ENCODE results near the gene CUBN. TPM values are rescaled to one million over a fixed set of nuclear protein-coding genes. Genes with fewer than 3 reads are reported as not detected.

CUBN gene
- total and polyA plus RNA-seq, 9 of the 15 experiments (the other 6 are each of a cell fraction or from before 2014, with no cell fraction given) = 0.04 to 0.33 (median 0.09) TPM

- no peaks in the 10 kb centered on the region for H3K79me2 ChIP-seq (ENCODE audit: control insufficient read depth, insufficient read depth, low read length)
- H3K4me1 ChIP-seq (replicated peaks in 1 of 2; ENCODE audit: control insufficient read depth in 2 of 2, insufficient read depth in 2 of 2, low read length in 2 of 2) = 0 out of 5 replicates have a peak, but pooled peaks cover 0 to 3% of the 10 kb centered on the region in 2 experiments
- in situ Hi-C loops (cut with MboI) = no loop called here
- DNase-seq (ENCODE audit: extremely low read depth in 1 of 4, low spot score in 3 of 4) = no peak
- POLR2A ChIA-PET = interaction anchor here (1.2 to 1.4 kb wide), 2 partner anchors 13 to 70 kb away, joined by 3 to 5 read pairs; no protein-coding TSS in a partner anchor
- H3K4me3 ChIP-seq = no peak overlapping the region
- H3K9ac ChIP-seq (ENCODE audit: insufficient read depth in 1 of 2, low read depth in 2 of 2, low read length in 2 of 2) = no peak overlapping the region
- H3K27ac ChIP-seq (ENCODE audit: extremely low read depth, low read depth, low read length) = no peak overlapping the region
- CTCF ChIA-PET (ENCODE audit: low intra/inter-chr PET ratio) = no interaction called here
- no peak overlapping the region for H3K4me2 ChIP-seq (ENCODE audit: insufficient read depth, low read length)
- H3K9me3 ChIP-seq (replicated peaks; ENCODE audit: control insufficient read depth, insufficient read depth, low read depth, low read length) = no peaks in the 10 kb centered on the region
- no peaks in the 10 kb centered on the region for H3K36me3 ChIP-seq (ENCODE audit: control insufficient read depth, insufficient read depth, low read length)
- no peak for FAIRE-seq
- H3K27me3 ChIP-seq (ENCODE audit: control insufficient read depth in 2 of 2, insufficient read depth in 2 of 2, low read length in 2 of 2) = no peaks in the 10 kb centered on the region
- H4K20me1 ChIP-seq (replicated peaks; ENCODE audit: control insufficient read depth, insufficient read depth, low read length) = no peaks in the 10 kb centered on the region
- no peak for ATAC-seq
- intact Hi-C loops (cut with micrococcal nuclease) = no loop called here
- WGBS (ENCODE audit: insufficient coverage, low coverage, missing lambda C conversion rate) = 44% methylated on average over 5 of the region's 5 CpGs
- H3K9me1 ChIP-seq (ENCODE audit: control insufficient read depth, insufficient read depth, low read length) = no peaks in the 10 kb centered on the region
- H2AFZ ChIP-seq (ENCODE audit: low read depth, low read length) = no peak overlapping the region
- no TSS peak for BruUV-seq (replicated peaks)
- TF ChIP-seq ZNF449 (CRISPR knock-in tag; IDR thresholded peaks at IDR 0.05) (no peak), ZNF274 (IDR thresholded peaks at IDR 0.05; ENCODE audit: borderline replicate concordance, low read depth, low read length) (no peak), ZNF175 (CRISPR knock-in tag; IDR thresholded peaks at IDR 0.05; ENCODE audit: low read depth) (no peak), KAT7 (CRISPR knock-in tag; IDR thresholded peaks at IDR 0.05; ENCODE audit: borderline replicate concordance) (no peak), ZNF134 (CRISPR knock-in tag; conservative IDR thresholded peaks at IDR 0.05) (no peak), WHSC1 (IDR thresholded peaks at IDR 0.05; ENCODE audit: low read length) (no peak), NR2C1 (IDR thresholded peaks at IDR 0.05) (no peak), NR2C1 (tag; IDR thresholded peaks at IDR 0.05) (no peak), PCBP2 (IDR thresholded peaks at IDR 0.05; ENCODE audit: low read depth, low read length, poor library complexity, severe bottlenecking) (no peak), CBFA2T2 (conservative IDR thresholded peaks at IDR 0.05) (no peak), HLTF (IDR thresholded peaks at IDR 0.05) (no peak), CBX5 (IDR thresholded peaks at IDR 0.05; ENCODE audit: borderline replicate concordance, low read depth) (no peak)
Observed at GRCh38 chr10:17126327-17126726, 3.3 kb downstream of the CUBN start.

All from K562 (cell line).